Stimulated activated memory B cell treated with anti-CD40 and anti-IgM and Interleukin-4, amounts not matched to agents 10 μg/mL and 1 μg/mL and 100 μg/mL, for 72 hours (primary cell): ENCODE measurements around the gene QKI.

Experiments used
- ATAC-seq: fragments of 150-1000 bp; cut with Tn5 transposase; 2 replicates; pipeline ENCODE4 v1.10.0; 2021
- H3K27ac Mint-ChIP-seq: one replicate; pipeline ENCODE4 v1.8.0; 2022; ENCODE audit warnings: mild to moderate bottlenecking, mixed read lengths
- H3K27me3 Mint-ChIP-seq: one replicate; pipeline ENCODE4 v1.8.0; 2022; ENCODE audit warnings: mixed read lengths
- H3K36me3 Mint-ChIP-seq: one replicate; pipeline ENCODE4 v1.8.0; 2022; ENCODE audit warnings: mixed read lengths
- H3K4me1 Mint-ChIP-seq: one replicate; pipeline ENCODE4 v1.8.0; 2022; ENCODE audit warnings: mixed read lengths
- H3K4me3 Mint-ChIP-seq: one replicate; pipeline ENCODE4 v1.8.0; 2022; ENCODE audit warnings: mild to moderate bottlenecking, moderate library complexity, mixed read lengths
- H3K9me3 Mint-ChIP-seq: one replicate; pipeline ENCODE4 v1.8.0; 2022; ENCODE audit warnings: mixed read lengths

Gene QKI

GRCh38 chr6:163613668-163614067 lies 199.2 kb downstream of the QKI start:
- no peaks in the 10 kb centered on the region for H3K4me1 Mint-ChIP-seq
- peaks cover 7% of the 10 kb centered on the region for H3K27me3 Mint-ChIP-seq
- no peak overlapping the region for H3K27ac Mint-ChIP-seq
- H3K36me3 Mint-ChIP-seq: no peaks in the 10 kb centered on the region
- H3K4me3 Mint-ChIP-seq: no peak overlapping the region
- ATAC-seq: no peak
- peaks cover 4% of the 10 kb centered on the region for H3K9me3 Mint-ChIP-seq

GRCh38 chr6:163616452-163616851 lies 201.9 kb downstream of the QKI start:
- Mint-ChIP-seq H3K4me1 (peaks cover 10% of the 10 kb centered on the region), H3K27ac (no peak overlapping the region), H3K27me3 (peaks cover 7% of the 10 kb centered on the region), H3K9me3 (peaks cover 9% of the 10 kb centered on the region), H3K36me3 (no peaks in the 10 kb centered on the region), H3K4me3 (no peak overlapping the region)
- ATAC-seq: no peak

GRCh38 chr6:163617549-163617948 lies 203.0 kb downstream of the QKI start:
- Mint-ChIP-seq H3K27me3 (peaks cover 7% of the 10 kb centered on the region), H3K4me3 (no peak overlapping the region), H3K9me3 (peaks cover 13% of the 10 kb centered on the region), H3K36me3 (no peaks in the 10 kb centered on the region), H3K27ac (no peak overlapping the region), H3K4me1 (peaks cover 10% of the 10 kb centered on the region)
- ATAC-seq: no peak

GRCh38 chr6:163620101-163620500 lies 205.6 kb downstream of the QKI start:
- no peak overlapping the region for H3K27ac Mint-ChIP-seq
- H3K27me3 Mint-ChIP-seq: no peaks in the 10 kb centered on the region
- H3K9me3 Mint-ChIP-seq: peaks cover 9% of the 10 kb centered on the region
- peaks cover 10% of the 10 kb centered on the region for H3K4me1 Mint-ChIP-seq
- no peak for ATAC-seq
- no peaks in the 10 kb centered on the region for H3K36me3 Mint-ChIP-seq
- no peak overlapping the region for H3K4me3 Mint-ChIP-seq

GRCh38 chr6:163620670-163621330 lies 206.3 kb downstream of the QKI start:
- H3K9me3 Mint-ChIP-seq: peaks cover 9% of the 10 kb centered on the region
- no peaks in the 10 kb centered on the region for H3K27me3 Mint-ChIP-seq
- no peak overlapping the region for H3K27ac Mint-ChIP-seq

GRCh38 chr6:163625265-163625664 lies 210.7 kb downstream of the QKI start:
- Mint-ChIP-seq H3K27me3 (no peaks in the 10 kb centered on the region), H3K36me3 (no peaks in the 10 kb centered on the region), H3K4me3 (no peak overlapping the region), H3K4me1 (peaks cover 25% of the 10 kb centered on the region), H3K9me3 (peaks cover 7% of the 10 kb centered on the region), H3K27ac (no peak overlapping the region)
- no peak for ATAC-seq

More at GRCh38 chr6:163620670-163621330, 206.3 kb downstream of the QKI start:
- H3K36me3 Mint-ChIP-seq: no peaks in the 10 kb centered on the region
- peaks cover 12% of the 10 kb centered on the region for H3K4me1 Mint-ChIP-seq
- no peak for ATAC-seq
- H3K4me3 Mint-ChIP-seq: no peak overlapping the region

GRCh38 chr6:163626073-163626867 lies 211.8 kb downstream of the QKI start:
- Mint-ChIP-seq H3K9me3 (peaks cover 7% of the 10 kb centered on the region), H3K36me3 (no peaks in the 10 kb centered on the region), H3K27me3 (no peaks in the 10 kb centered on the region), H3K4me1 (peaks cover 15% of the 10 kb centered on the region), H3K27ac (no peak overlapping the region), H3K4me3 (no peak overlapping the region)
- ATAC-seq: no peak

GRCh38 chr6:163627274-163628062 lies 212.9 kb downstream of the QKI start:
- no peaks in the 10 kb centered on the region for H3K36me3 Mint-ChIP-seq

More at GRCh38 chr6:163627274-163628062, 212.9 kb downstream of the QKI start:
- Mint-ChIP-seq H3K27me3 (no peaks in the 10 kb centered on the region), H3K4me3 (no peak overlapping the region), H3K27ac (no peak overlapping the region), H3K4me1 (peaks cover 15% of the 10 kb centered on the region), H3K9me3 (peaks cover 3% of the 10 kb centered on the region)
- ATAC-seq: no peak
